ENCODE data around the gene PAK3. TPM values are rescaled to one million over a fixed set of nuclear protein-coding genes. Genes with fewer than 3 reads are reported as not detected.
A peak's percentile ranks its signal among the peaks of the same experiment; 100 is the strongest.

The PAK3 gene
- total and polyA plus RNA-seq, 2 experiments from 2014 or later, result not detected

DNA sequence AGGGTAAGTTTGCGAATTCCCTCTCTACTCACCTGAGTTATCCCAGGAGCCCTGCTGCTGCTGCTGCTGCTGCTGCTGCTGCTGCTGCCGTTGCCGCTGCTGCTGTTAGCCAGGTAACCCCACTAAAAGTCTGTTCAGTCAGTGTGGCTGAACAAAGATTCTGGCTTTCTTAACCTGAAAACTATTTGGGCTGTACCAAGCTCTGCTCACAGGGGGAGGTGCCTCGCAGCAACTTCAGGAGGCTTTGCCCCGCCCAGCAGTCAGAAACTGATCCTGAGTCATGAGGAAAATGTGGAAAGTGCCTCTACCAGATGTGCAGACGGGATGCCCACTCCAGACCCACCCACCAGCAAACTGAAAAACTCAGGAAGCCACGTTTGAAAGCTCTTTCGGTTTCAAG, 174.3 kb downstream of the PAK3 start, which contains the start of gene CAPN6:
Gene CAPN6 (minus strand): TSS at position 145 of the 400 bp plus-strand sequence. CDS start 6,547 bp downstream, outside the sequence.
- H3K4me2 ChIP-seq (ENCODE audit: unreplicated experiment), result no peak within 1 kb of the TSS
- peak; percentile 40 for DNase-seq

More for the DNA sequence above, 174.3 kb downstream of the PAK3 start, which contains the start of gene CAPN6:
- no peak for TF ChIP-seq EZH2phosphoT487 (IDR thresholded peaks at IDR 0.05; ENCODE audit: insufficient read depth, low read depth)
- TF ChIP-seq EZH2 (IDR thresholded peaks at IDR 0.05; ENCODE audit: insufficient read depth, poor library complexity, severe bottlenecking), result no peak
- Histone ChIP-seq H3K9me3 (ENCODE audit: low read depth) (no peaks in the 10 kb centered on the region), H3K9me2 (ENCODE audit: insufficient read depth) (no peaks in the 10 kb centered on the region), H3K4me3 (no peak within 1 kb of the TSS), H3F3A (ENCODE audit: insufficient read depth) (no peaks in the 10 kb centered on the region), H3K4me1 (ENCODE audit: insufficient read depth) (no peaks in the 10 kb centered on the region), H3K9ac (no peak within 1 kb of the TSS), H2AFZ (no peak within 1 kb of the TSS), H3K27me3 (replicated peaks; ENCODE audit: insufficient read depth) (no peaks in the 10 kb centered on the region), H3K79me2 (ENCODE audit: insufficient read depth) (no peaks in the 10 kb centered on the region), H3K27ac (no peak within 1 kb of the TSS), H3K36me3 (ENCODE audit: low read depth) (no peaks in the 10 kb centered on the region), H4K20me1 (ENCODE audit: insufficient read depth) (no peaks in the 10 kb centered on the region)
- in situ Hi-C loops (cut with MboI), result no loop called here
- WGBS, 2 experiments (ENCODE audit: low coverage in 1 of 2, low lambda C conversion rate in 2 of 2, missing lambda C conversion rate in 2 of 2), result 0% methylated on average over 6 to 8 of the region's 8 CpGs

Small RNA genes lying within 50 kb of the gene (small RNA-seq; reads per million reads assigned to genes)
- gene FCF1P4 (ENCODE audit: low read depth, low replicate concordance), result not detected

Other genes starting within 250 kb of the PAK3 start
- gene CAPN6, start 174.3 kb downstream of the PAK3 start, total RNA-seq (2014; rRNA removed; shearing (Covaris generic)), result not detected in 2 replicates
- gene CAPN6, start 174.3 kb downstream of the PAK3 start, polyA plus RNA-seq (2016; fragmentation: Nextera tagmentation; extraction: Ambion mirVana), result not detected in 2 replicates